HG02840 (cell line): ENCODE data around the gene ZFP36.

Experiments used
- ATAC-seq: cut with Tn5 transposase; IDR thresholded peaks from one replicate; pipeline ENCODE4 v1.9.1; 2021; ENCODE audit warnings: mild to moderate bottlenecking, moderate library complexity, moderate number of reproducible peaks; ENCODE audit not compliant: unreplicated experiment, low FRiP score

ZFP36 gene

GRCh38 chr19:39403331-39404312 lies 3.0 kb upstream of the ZFP36 start:
- ATAC-seq: no peak

- ATAC-seq: no peak
Observed at GRCh38 chr19:39405261-39405957, 1.2 kb upstream of the ZFP36 start.

- no peak for ATAC-seq
Observed at GRCh38 chr19:39405958-39406655, 540 bp upstream of the ZFP36 start.

GRCh38 chr19:39407410-39407659 lies 688 bp downstream of the ZFP36 start:
- ATAC-seq: no peak

- no peak for ATAC-seq
Observed at GRCh38 chr19:39407660-39408391, 1.2 kb downstream of the ZFP36 start.

GRCh38 chr19:39408392-39409207 lies 2.0 kb downstream of the ZFP36 start:
- ATAC-seq: no peak

GRCh38 chr19:39409208-39410016 lies 2.8 kb downstream of the ZFP36 start:
- ATAC-seq: no peak

GRCh38 chr19:39410017-39410830 lies 3.6 kb downstream of the ZFP36 start:
- no peak for ATAC-seq

GRCh38 chr19:39410831-39411080 lies 4.1 kb downstream of the ZFP36 start:
- ATAC-seq: no peak

GRCh38 chr19:39411081-39411831 lies 4.6 kb downstream of the ZFP36 start:
- no peak for ATAC-seq

- peak; percentile 33 for ATAC-seq
Observed at GRCh38 chr19:39411832-39412099, 5.1 kb downstream of the ZFP36 start.

GRCh38 chr19:39412100-39412866 lies 5.6 kb downstream of the ZFP36 start, which contains the start of gene PLEKHG2:
PLEKHG2 (plus strand) TSS chr19:39412669; CDS start chr19:39414087, 1,418 bp downstream.
- ATAC-seq: peak; percentile 64

GRCh38 chr19:39412867-39413271 lies 6.2 kb downstream of the ZFP36 start:
- no peak for ATAC-seq

GRCh38 chr19:39413272-39413910 lies 6.7 kb downstream of the ZFP36 start:
- ATAC-seq: no peak

GRCh38 chr19:39413911-39414608 lies 7.4 kb downstream of the ZFP36 start:
- ATAC-seq: no peak
